HG03064 (cell line): Measurements from ENCODE around the gene LIN54.
"Not testable (repeated sequence)": the region's sequence is repeated elsewhere in the genome, so short reads cannot be mapped to it uniquely, and the experiment has no call there.

Source experiments
- ATAC-seq: cut with Tn5 transposase; IDR thresholded peaks from one replicate; pipeline ENCODE4 v1.9.1; 2021; ENCODE audit warnings: low read depth; ENCODE audit not compliant: unreplicated experiment

LIN54 gene

DNA sequence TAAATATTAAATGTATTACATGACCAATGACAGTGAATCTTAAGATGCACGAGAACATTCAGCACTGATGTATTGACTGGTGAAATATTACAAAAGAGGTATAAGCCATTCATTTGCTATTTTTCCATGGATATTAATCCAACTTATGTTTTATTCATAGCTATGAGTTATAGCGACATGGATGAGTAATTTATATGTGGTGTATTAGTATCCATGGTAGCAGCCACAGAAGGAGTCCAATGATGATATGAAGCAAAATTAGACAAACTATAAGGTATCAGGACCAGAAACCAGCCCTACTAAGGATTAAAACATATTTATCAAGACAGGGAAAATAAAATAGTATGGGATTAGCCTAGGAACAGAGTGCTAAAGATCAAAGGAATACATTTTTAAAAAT lies 59.4 kb downstream of the LIN54 start:
- ATAC-seq: no peak

DNA sequence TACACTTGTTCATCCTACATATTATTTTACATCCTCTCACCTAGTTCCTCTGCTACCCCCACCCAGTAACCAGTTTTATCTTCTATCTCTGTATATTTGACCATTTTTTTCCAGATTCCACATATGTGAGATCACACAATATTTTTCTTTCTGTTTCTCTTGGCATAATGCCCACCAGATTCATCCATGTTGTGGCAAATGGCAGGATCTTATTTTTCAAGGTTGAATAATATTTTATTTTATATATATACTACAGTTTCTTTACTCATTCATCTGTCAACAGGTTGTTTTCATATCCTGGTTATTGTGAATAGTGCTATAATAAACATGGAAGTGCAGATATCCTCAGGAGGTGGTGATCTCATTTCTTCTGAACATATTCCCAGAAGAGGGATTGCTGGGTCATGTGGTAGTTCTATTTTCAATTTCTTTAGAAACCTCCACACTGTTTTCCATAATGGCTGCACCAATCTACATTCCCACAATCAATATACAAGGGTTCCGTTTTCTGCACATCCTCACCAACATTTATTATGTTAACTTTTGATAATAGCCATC lies 61.9 kb downstream of the LIN54 start:
- no peak for ATAC-seq

DNA sequence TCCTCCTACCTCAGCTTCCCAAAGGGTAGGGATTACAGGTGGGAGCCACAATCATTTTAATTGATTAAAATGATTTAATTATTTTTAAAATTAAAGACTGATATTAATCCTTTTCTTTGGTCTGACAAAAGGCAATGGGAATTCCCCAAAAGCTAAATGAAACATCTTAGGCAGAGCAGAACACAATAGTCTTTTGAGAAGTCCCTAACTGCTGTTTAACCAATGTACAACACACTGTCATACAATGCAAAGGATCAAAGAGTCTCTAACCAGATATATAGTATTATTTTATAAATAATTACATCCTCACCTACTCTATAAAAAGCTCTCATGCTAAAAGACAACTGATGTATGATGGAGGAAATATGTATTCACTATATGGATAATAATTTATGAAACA lies 63.1 kb downstream of the LIN54 start:
- ATAC-seq: no peak

DNA sequence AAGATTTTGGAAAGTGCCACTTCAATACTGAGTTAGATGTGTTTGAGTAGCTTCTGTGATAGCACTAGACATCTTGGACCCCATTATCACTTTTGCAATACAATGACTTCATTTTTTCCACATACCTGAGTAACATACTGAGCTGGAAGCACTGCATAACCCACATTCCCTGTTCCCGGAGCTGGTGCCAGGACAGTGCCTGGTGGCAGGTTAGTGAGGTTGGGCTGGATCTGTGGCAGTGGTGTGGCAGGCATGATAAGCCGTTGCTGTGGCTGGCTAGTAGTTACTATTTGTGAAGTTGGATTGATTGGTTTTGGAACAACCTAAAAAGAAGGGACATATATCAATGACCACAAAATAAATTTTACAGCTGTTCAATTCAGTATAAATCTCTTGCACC lies 71.2 kb downstream of the LIN54 start:
- no peak for ATAC-seq

DNA sequence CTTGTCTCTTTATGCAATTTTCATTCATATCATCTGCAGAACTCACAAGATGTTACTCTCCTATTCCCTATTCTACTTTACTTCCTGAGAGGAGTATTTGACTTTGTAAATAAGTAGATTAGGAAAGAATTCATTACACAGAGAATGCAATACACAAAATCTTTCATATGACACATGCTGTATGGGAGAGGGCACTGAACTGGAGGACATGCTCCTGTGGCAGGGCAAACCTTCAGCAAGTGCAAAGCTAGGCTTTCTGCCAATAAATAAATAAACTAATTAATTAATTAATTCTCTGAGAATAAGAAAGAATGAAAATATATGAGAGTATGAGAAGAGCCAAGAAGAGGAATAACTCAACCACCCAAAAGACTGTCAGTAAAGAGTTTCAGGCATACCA lies 76.2 kb downstream of the LIN54 start:
- ATAC-seq: no peak

DNA sequence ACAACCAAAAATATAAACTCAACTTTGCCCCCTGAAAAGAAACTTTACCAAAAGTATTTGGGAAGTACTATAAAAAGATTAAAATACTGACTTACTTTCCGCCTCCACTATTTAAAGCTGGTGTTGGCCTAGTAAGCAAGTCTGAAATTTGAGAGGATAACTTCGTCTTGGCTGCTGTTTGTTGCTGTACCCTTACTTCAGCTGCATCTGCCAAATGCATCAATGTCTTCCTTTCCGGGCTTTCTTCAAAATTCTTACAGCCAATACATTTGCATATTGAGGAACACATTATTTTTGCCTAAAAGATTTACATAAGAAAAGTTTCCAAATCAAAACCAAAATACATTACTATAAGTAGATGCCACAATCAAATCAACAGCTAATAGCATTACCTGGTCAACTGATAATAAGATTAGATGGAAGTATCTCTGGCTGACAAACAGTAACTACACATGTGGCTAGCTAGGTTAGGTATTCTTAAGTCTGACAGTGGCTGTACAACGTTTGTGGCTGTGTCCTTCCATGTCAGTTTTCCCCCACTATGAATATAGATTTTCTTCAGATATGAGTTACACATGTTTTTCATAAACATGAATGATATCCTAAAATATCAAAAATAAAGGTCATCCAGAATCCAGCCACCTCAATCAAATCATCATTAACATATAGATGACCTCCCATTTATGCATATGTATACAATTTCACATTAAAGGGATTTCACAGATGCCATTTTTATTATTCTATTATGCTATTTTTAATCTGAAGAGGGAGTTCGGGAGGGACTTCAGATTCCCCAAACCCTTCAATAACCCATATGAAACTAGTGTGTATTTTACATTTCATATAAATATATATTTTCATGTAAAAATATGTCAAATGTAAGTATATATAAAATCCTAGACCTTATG lies 79.5 kb downstream of the LIN54 start:
- ATAC-seq: no peak

DNA sequence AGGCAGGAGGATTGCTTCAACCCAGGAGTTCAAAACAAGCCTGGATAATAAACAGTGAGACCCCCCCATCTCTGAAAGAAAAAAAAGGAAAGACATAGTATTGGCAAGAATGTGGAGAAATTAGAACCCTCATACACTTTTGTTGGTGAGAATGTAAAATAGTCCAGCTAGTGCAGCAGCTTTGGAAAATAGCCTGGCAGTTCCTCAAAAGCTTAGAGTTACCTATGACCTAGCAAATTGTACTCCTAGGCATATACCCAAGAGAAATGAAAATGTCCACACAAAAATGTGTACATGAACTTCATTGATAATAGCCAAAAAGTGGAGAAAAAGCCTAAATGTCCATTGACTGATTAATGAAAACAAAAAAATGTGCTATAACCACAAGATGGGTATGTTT lies 88.8 kb downstream of the LIN54 start:
- no peak for ATAC-seq

DNA sequence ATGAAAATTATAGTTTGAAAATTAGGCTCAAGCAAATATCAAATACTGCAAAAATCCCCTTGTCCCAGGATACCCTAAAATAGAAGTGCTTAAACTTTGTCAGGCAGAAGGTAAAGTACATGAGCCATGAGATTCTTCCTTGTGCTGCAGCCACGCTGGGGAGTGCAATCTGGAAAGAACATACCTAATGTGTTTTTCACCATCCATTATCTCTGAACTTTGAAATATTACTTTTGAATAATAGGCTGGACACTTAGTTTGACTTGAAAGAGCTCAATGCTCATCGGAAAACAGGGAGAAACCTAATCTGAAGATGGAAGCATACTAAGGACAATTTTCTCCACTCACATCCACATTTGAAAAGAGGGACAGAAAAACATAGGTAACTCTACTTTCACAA lies 91.2 kb downstream of the LIN54 start:
- no peak for ATAC-seq

DNA sequence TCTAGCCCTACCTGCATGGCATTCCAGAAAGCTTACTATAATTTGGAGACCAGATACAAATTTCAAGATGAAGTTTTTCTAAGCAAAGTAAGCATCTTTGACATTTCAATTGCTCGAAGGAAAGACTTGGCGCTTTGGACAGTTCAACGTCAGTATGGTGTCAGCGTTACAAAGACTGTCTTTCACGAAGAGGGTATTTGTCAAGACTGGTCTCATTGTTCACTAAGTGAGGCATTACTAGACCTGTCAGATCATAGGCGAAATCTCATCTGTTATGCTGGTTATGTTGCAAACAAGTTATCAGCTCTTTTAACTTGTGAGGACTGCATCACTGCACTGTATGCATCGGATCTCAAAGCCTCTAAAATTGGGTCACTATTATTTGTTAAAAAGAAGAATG lies 92.5 kb downstream of the LIN54 start:
- ATAC-seq: no peak

DNA sequence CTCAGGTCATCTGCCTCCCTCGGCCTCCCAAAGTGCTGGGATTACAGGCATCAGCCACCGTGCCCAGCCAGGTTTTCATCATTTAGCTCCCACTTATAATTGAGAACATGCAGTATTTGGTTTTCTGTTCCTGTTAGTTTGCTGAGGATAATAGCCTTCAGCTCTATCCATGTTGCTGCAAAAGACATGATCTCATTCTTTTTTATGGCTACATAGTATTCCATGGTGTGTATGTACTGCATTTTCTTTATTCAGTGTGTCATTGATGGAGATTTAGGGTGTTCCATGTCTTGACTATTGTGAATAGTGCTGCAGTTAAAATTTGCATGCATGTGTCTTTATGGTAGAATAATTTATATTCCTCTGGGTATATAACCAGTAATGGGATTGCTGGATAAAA lies 96.7 kb downstream of the LIN54 start:
- not testable (repeated sequence) for ATAC-seq

DNA sequence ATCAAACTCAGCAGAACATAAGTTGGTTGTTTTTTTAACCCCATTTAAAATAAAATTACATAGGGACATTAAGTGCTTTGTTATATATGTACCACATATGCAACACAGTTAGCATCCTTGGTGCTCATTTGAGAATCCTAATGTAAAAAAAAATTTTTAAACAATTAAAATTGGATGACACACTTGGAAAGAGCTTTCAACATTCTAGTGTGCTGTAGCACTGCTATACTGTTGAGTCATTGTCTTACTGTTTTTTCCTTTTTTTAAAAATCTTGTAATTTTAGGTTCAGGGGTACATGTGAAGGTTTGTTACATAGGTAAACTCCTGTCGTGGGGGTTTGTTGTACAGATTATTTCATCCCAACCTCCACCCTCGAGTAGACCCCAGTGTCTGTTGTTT lies 97.3 kb downstream of the LIN54 start:
- ATAC-seq: no peak

DNA sequence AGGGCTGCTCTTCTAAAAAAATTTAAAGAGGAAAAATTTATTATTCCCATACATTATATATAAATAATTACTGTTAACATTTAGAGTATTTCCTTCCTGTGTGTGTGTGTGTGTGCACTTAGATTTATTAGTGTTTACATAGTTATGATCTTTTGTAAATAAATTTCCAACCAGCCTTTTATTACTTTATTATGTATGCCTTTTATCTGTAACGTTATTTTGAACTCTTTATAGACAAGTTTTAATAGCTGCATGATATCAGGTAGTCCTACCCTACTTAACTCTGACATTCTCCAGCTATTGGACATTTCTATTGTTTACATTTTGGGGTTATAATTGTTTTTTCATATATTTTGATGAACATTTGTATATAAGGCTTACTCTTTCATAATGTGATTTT lies 101.3 kb downstream of the LIN54 start:
- ATAC-seq: no peak

DNA sequence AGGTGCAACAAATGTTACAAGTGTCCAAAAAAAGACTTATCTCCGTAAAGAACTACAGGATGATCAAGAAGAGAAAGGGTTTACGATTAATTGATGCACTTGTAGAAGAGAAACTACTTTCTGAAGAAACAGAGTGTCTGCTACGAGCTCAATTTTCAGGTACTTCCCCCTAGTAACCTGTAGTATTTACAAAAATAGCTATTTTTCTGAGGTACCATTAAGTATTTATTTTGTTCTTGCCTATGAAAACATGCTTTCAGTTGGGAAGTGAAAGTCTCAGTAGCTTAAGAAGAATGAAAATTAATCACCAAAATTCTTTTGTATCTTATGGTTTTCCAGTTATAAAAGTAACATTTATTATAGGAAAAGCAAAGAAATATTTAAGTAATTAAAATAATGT lies 104.2 kb downstream of the LIN54 start:
- ATAC-seq: peak; percentile 43

DNA sequence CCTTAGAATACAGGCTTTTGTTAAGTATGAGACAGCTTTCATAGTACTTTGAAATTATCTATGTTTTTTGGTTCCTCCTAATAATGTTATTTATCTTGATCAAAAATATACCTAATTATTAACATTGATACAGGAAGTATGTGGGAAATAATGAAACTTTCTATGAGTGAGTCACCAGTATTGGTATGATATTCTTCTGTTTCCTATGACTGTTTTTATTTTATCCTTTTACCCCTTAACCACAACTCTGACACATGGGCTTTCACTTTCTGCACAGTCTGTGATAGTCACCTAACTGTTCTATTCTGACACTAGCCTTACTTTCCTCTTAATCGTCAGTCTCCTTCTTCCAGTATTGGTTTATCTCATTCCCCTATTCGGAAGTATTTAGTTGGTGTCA lies 105.4 kb downstream of the LIN54 start:
- peak; percentile 62 for ATAC-seq

DNA sequence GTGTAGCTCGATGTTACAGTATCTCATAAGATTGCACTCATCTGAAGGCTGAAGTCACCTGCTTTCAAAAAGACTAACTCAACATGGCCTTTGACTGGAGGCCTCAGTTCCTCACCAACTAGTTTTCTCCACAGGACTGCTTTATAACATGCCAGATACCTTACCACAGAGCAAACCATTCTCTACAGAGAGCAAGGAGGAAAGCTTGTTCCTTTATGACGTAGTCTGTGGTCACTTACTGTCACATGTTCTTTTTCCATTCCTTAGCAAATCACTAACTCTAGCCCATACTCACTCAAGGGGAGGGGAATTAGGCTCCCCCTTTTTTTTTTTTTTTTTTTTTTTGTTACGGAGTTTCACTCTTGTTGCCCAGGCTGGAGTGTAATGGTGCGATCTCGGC lies 106.9 kb downstream of the LIN54 start:
- ATAC-seq: no peak

DNA sequence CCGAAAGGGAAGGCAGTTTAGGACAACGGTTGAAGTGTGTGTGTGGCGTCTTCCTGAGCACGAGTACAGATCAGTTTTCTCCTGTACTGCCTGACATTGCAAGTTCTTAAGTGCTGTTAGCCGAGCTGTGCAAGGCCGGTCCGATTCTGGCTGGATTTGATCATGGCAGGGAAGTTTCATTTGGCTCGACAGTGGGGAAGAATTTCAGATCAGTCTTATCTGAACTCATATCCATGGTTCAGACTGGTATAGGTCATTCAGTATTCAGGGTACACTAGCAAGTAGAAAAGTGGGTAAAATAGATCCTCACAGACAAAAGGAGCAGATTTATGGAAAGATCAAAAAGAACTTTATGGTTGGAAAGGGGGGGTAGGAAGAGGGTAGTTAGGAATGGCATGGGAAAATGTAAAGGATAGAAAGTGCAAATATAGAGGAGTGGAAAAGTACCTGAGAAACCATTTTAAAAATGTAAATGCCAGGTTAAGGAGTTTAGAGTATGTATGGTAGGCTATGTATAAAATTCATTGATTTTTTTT lies 109.4 kb downstream of the LIN54 start:
- no peak for ATAC-seq

DNA sequence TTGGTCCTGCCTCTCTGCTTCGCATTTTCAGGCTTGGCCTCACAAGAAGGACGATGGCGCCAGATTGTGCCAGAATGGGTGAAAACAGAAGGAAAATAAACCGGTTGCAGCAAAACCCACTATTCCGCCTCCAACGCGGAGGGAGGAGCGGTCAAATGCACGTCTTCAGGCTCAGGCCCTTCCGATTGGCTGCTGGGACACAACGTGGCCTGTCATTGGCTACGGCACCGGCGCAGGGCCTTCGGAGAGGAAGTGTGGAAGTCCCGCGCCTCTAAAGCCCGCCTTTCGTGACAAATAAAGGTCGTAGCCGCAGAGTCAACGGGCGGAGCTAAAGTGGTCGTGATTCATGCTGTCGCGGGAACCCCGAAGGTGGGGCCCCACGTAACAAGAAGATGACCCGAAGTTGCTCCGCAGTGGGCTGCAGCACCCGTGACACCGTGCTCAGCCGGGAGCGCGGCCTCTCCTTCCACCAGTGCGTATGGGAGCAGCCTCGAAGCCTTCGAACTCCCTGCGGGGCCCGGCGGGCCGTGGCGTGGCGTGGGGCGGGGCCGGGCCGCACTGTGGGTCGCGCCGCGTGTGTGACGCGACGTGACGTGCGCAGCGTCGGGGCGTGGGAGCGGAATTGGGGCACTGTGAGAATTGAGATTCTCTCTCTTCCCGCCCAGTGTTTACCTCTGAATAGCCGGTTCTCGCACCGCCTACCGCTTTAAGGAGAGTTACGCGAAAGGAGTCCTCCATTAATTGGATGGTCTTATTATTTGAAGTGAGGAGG lies 110.0 kb downstream of the LIN54 start, which contains the start of gene THAP9:
Gene THAP9 (plus strand): TSS at position 325 of the 772 bp plus-strand sequence. CDS start 68 bp downstream, at position 393.
- peak; percentile 86 for ATAC-seq

DNA sequence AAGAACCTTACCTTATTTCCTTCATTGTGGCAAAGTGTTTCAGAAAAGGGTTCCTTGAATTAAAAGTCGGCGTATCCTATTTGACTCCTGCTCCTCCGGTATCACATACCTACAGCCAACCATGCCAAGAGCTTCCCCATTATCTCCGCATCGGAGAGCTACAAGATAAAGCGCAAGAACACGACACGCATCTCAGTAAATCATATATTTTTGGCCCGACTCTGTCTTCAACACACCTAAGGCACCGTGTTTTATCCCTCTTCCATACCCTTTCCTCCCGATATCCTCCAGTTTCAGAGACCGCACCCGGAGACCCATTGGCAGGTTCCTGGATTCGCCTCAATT lies 110.6 kb downstream of the LIN54 start:
- peak; percentile 8 for ATAC-seq

DNA sequence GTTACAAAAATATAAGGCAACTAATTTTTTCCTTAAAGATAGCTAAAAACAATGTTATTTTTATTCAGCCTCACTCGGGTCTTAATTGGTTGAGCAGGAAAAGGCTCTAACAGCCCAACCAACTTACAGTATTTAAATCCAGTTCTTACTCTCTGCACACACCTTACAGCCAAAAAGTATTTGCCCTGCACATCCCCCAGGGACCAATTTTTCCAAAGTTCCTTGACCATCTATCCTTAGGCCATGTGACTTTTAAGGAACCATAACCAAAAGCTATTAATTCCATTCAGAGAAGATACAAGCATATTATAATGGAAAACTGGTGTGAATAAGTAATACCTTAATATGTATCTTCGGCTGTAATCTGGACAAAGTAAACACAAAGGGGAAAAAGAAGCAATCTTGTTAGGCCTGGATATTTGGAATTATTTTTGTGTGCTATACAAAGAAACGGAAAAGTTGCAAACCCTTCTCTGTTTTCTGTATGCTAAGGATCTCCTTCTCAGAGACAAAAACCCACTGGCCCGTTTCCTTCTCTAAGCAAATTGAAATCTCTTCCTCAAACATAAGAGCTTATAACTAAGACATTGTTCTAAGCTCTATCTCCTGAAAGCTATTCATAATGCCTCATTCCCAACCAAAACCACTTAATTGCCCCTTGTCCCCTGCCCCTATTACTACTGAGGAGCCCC lies 111.1 kb downstream of the LIN54 start:
- no peak for ATAC-seq

DNA sequence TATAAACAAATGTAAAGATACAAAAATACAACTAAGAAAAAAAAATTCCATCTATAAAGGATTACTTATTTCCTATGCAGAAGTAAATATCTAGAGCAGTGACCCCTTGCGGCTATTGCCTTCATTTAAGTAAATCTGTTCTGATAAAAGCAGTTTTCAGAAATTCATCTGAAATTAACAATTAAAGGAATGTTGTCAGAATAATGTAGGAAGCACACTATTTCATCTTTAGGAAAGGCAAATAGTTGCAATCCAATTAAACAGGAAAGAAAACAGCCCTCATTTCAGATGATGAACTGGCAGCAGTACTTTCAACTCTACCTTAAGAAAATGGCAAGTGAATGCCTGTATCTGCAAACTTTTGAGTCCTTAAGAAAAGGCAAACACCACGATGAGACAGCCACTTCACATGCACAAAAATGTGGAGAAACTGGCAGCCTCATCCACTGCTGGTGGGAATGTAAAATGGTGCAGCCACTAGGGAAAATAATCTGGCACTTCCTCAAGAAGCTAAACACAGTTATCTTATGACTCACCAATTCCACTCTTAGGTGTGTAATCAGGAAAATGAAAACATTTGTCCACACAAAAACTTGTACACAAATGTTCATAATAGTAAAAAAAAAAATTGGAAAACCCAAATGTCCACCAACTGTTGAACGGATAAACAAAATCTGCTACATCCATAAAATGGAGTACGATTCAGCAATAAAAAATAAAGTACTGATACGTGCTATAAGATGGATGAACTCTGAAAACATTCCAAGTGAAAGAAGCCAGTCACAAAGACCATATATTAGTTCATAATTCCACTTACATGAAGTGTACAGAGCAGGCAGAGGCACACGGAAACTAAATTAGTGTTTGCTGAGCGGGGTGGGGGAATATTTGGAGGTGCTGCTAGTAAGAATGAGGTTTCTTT lies 112.0 kb downstream of the LIN54 start:
- no peak for ATAC-seq
